SK-N-SH (cell line): Measurements from ENCODE around the gene NUPR2. TPM values are rescaled to one million over a fixed set of nuclear protein-coding genes. Genes with fewer than 3 reads are reported as not detected.
A peak's percentile ranks its signal among the peaks of the same experiment; 100 is the strongest.
"Not testable (repeated sequence)": the region's sequence is repeated elsewhere in the genome, so short reads cannot be mapped to it uniquely, and the experiment has no call there.

Source experiments
- CTCF ChIA-PET: fragments of 300-600, 350-600 bp; formaldehyde crosslinking; extraction: SDS; loops from one replicate; lab custom pipeline; 2021; lab: Yijun Ruan, JAX
- POLR2A ChIA-PET: fragments of 350-600 bp; sonication (Branson Sonifier 250); formaldehyde crosslinking; extraction: SDS; loops from one replicate; lab custom pipeline; 2020; ENCODE audit warnings: antibody characterized with exemption, inconsistent platforms; lab: Yijun Ruan, JAX
- DNase-seq: peaks from one replicate; pipeline ENCODE4 v3.0.0; 2012
- H2AFZ ChIP-seq: fragments of 200-600 bp; sonication (generic); 2 replicates; pipeline ENCODE4 v1.8.1; 2016; ENCODE audit warnings: antibody characterized with exemption, mild to moderate bottlenecking, low read depth
- H3F3A ChIP-seq: fragments of 200-600 bp; sonication (generic); replicated peaks from 2 replicates; pipeline ENCODE3; 2016; ENCODE audit warnings: antibody characterized with exemption, mild to moderate bottlenecking; ENCODE audit not compliant: insufficient read depth
- H3K27ac ChIP-seq, 2 experiments: fragments of 200-500 bp in 1 of 2; fragments of 200-600 bp in 1 of 2; sonication (Bioruptor generic) in 1 of 2; sonication (generic), shearing (Covaris generic) in 1 of 2; 2 replicates each; pipeline versions ENCODE4 v1.5.1 to v1.6.1; 2014 to 2016; ENCODE audit warnings: low read depth in 2 of 2, inconsistent platforms in 1 of 2, low read length in 1 of 2, mild to moderate bottlenecking in 1 of 2, mixed read lengths in 1 of 2
- H3K27me3 ChIP-seq: fragments of 200-600 bp; sonication (generic), shearing (Covaris generic); 2 replicates; pipeline ENCODE4 v1.6.1; 2016; ENCODE audit warnings: mixed run types; ENCODE audit not compliant: insufficient read depth
- H3K36me3 ChIP-seq, 2 experiments: fragments of 200-500 bp in 1 of 2; fragments of 200-600 bp in 1 of 2; sonication (Bioruptor generic) in 1 of 2; sonication (generic) in 1 of 2; replicated peaks in 1 of 2; 2 replicates each; pipeline versions ENCODE3 to v1.5.1; 2014 to 2016; ENCODE audit warnings: low read length in 1 of 2, mild to moderate bottlenecking in 1 of 2; ENCODE audit not compliant: insufficient read depth in 2 of 2, control insufficient read depth in 1 of 2
- H3K4me1 ChIP-seq, 2 experiments: fragments of 200-500 bp in 1 of 2; fragments of 200-600 bp in 1 of 2; sonication (Bioruptor generic) in 1 of 2; sonication (generic), shearing (Covaris generic) in 1 of 2; 2 replicates each; pipeline versions ENCODE4 v1.5.1 to v1.6.1; 2014 to 2016; ENCODE audit warnings: low read depth in 1 of 2, low read length in 1 of 2, mixed run types in 1 of 2; ENCODE audit not compliant: insufficient read depth in 2 of 2, control insufficient read depth in 1 of 2
- H3K4me2 ChIP-seq: fragments of 200-600 bp; sonication (generic), shearing (Covaris generic); 2 replicates; pipeline ENCODE4 v1.6.1; 2017; ENCODE audit warnings: mixed run types
- H3K4me3 ChIP-seq, 2 experiments: fragments of 200-500 bp in 1 of 2; fragments of 200-600 bp in 1 of 2; sonication (Bioruptor generic) in 1 of 2; sonication (generic), shearing (Covaris generic) in 1 of 2; 2 replicates each; pipeline versions ENCODE4 v1.5.1 to v1.8.1; 2014 to 2016; ENCODE audit warnings: low read depth in 2 of 2, inconsistent platforms in 1 of 2, low read length in 1 of 2, mild to moderate bottlenecking in 1 of 2, mixed read lengths in 1 of 2, moderate library complexity in 1 of 2
- H3K79me2 ChIP-seq: fragments of 200-600 bp; sonication (generic); 2 replicates; pipeline ENCODE4 v1.8.1; 2017; ENCODE audit warnings: mild to moderate bottlenecking; ENCODE audit not compliant: insufficient read depth
- H3K9ac ChIP-seq: fragments of 200-600 bp; sonication (generic); 2 replicates; pipeline ENCODE4 v1.6.1; 2017; ENCODE audit warnings: mixed run types
- H3K9me2 ChIP-seq: fragments of 200-600 bp; sonication (generic); 2 replicates; pipeline ENCODE4 v1.6.1; 2017; ENCODE audit warnings: mixed run types
- H3K9me3 ChIP-seq: fragments of 200-600 bp; sonication (generic); 2 replicates; pipeline ENCODE4 v1.6.1; 2017; ENCODE audit warnings: mixed run types, mild to moderate bottlenecking, moderate library complexity
- H4K20me1 ChIP-seq: fragments of 200-600 bp; sonication (generic); 2 replicates; pipeline ENCODE4 v1.6.1; 2017; ENCODE audit warnings: mild to moderate bottlenecking, mixed run types; ENCODE audit not compliant: insufficient read depth
- CHD2 ChIP-seq: fragments of 150-350 bp; IDR thresholded peaks from 2 replicates; pipeline ENCODE4 v1.6.1; 2018; ENCODE audit warnings: low read length; ENCODE audit not compliant: partially characterized antibody
- EP300 ChIP-seq, 2 experiments: IDR thresholded peaks; 2 replicates each; pipeline versions ENCODE4 v1.4.0 to v1.6.1; 2012; ENCODE audit warnings: borderline replicate concordance in 1 of 2, low read depth in 1 of 2, low read length in 1 of 2
- FOXM1 ChIP-seq: IDR thresholded peaks from 2 replicates; pipeline ENCODE4 v1.4.0; 2012; ENCODE audit warnings: low read depth, mild to moderate bottlenecking
- GATA2 ChIP-seq: sonication (generic); formaldehyde crosslinking; IDR thresholded peaks from 2 replicates; pipeline ENCODE4 v1.5.0; 2020; ENCODE audit warnings: mild to moderate bottlenecking, missing genetic modification reagents
- MEF2A ChIP-seq: IDR thresholded peaks from 2 replicates; pipeline ENCODE4 v1.4.0; 2012; ENCODE audit warnings: low read depth, borderline replicate concordance
- RXRA ChIP-seq: IDR thresholded peaks from 2 replicates; pipeline ENCODE4 v1.4.0; 2012; ENCODE audit warnings: low read depth, mild to moderate bottlenecking, borderline replicate concordance
- TCF12 ChIP-seq: IDR thresholded peaks from 2 replicates; pipeline ENCODE4 v1.4.0; 2012
- TEAD4 ChIP-seq: IDR thresholded peaks from 2 replicates; pipeline ENCODE4 v1.4.0; 2012; ENCODE audit warnings: mild to moderate bottlenecking, borderline replicate concordance; ENCODE audit not compliant: insufficient read depth
- YY1 ChIP-seq: IDR thresholded peaks from 2 replicates; pipeline ENCODE4 v1.4.0; 2012; ENCODE audit warnings: low read depth, mild to moderate bottlenecking
- ZBTB33 ChIP-seq: IDR thresholded peaks from 2 replicates; pipeline ENCODE4 v1.4.0; 2012; ENCODE audit warnings: low read depth, borderline replicate concordance
- WGBS: methylation state at CpG from one replicate; pipeline ENCODE4 v1.1.6; 2017; ENCODE audit warnings: low lambda C conversion rate; 5-methylcytosine and 5-hydroxymethylcytosine counted together
- polyA plus RNA-seq, 3 experiments: library from polyadenylated mRNA; depleted of rRNA; stranded (reverse); fragments of >200 nt; gene quantifications; 2 replicates each; pipeline ENCODE4 v1.2.3, GENCODE V29; 2012
- TF ChIP-seq, protein P1 (sequence below): fragments of 150-350 bp; IDR thresholded peaks from 2 replicates; pipeline ENCODE4 v1.6.1; 2016; ENCODE audit warnings: mild to moderate bottlenecking, low read depth, low read length
- TF ChIP-seq, protein P2 (sequence below): IDR thresholded peaks from 2 replicates; pipeline ENCODE4 v1.4.0; 2012; ENCODE audit warnings: low read depth

Gene NUPR2
- polyA plus RNA-seq, 1 of the 3 experiments (the other 2 are of a cell fraction) = not detected

GRCh38 chr7:56081626-56082340 lies 34.4 kb downstream of the NUPR2 start:
- TF ChIP-seq MEF2A (no peak), TCF12 (no peak), ZBTB33 (no peak)
- no peaks in the 10 kb centered on the region for H3K27me3 ChIP-seq
- no peaks in the 10 kb centered on the region for H3K9me3 ChIP-seq
- ChIA-PET CTCF (interaction anchor here (2.0 kb wide), 1 partner anchor 11 kb away, joined by 13 read pairs; the partner anchor contains the start of gene PHKG1), POLR2A (no interaction called here)
- H3K9me2 ChIP-seq = no peaks in the 10 kb centered on the region
- H2AFZ ChIP-seq = no peak overlapping the region
- H3F3A ChIP-seq = peaks cover 8% of the 10 kb centered on the region
- H3K4me1 ChIP-seq = peaks cover 5 to 30% of the 10 kb centered on the region in 2 experiments; a peak in 3 of 4 replicates
- H4K20me1 ChIP-seq = no peaks in the 10 kb centered on the region
- DNase-seq = no peak
- H3K27ac ChIP-seq = no peak overlapping the region
- no peak overlapping the region for H3K4me3 ChIP-seq
- WGBS = 95% methylated on average over 19 of the region's 29 CpGs
- H3K9ac ChIP-seq = no peak overlapping the region
- peaks cover 10 to 22% of the 10 kb centered on the region in 2 experiments for H3K36me3 ChIP-seq
- H3K79me2 ChIP-seq = no peaks in the 10 kb centered on the region
- no peak overlapping the region for H3K4me2 ChIP-seq

DNA sequence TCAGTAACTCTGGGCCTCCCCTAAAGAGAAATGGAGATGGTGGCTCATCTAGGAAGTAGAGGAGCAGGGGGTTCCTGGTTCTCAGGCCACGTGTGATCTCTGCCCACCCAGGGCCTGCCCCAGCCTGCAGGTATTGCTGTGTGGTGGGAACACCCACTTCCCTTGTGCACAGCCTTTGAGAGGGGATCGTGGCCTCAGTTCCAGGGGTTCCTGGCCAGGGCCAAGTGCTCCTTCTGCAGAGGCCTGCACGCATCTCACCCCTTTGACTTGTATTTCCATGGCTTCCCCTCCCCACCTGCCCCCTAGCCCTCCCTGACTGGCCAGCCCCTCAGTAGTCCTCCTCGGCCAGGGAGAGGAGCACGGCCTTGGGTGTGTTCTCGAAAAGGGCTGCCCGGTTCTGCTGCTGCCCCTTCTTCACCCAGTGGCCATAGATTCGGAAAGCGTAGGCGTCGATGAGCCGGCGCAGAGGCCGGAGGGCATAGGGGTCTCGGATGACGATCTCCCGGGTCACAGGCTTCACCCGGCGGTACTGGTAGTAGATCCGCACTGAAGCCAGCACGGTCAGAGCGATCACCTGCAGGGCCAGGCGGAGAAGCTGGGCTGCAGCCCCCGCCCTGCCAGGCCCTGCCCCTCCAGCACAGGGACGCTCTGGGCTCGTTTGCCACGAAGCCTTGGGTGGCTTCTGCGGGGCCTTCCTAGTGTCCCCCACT lies 35.3 kb downstream of the NUPR2 start:
- H3F3A ChIP-seq, POLR2A ChIA-PET, H3K9me2 ChIP-seq, H2AFZ ChIP-seq, DNase-seq, H3K79me2 ChIP-seq, H3K4me2 ChIP-seq, H3K4me3 ChIP-seq, H3K27me3 ChIP-seq, H3K9me3 ChIP-seq, H4K20me1 ChIP-seq, H3K9ac ChIP-seq: not testable (repeated sequence)
- Histone ChIP-seq H3K36me3 (peaks cover 10 to 22% of the 10 kb centered on the region in 2 experiments), H3K27ac (peak overlapping the region in 1 of 2 experiments; percentile 55; a peak in 1 of 4 replicates), H3K4me1 (peaks cover 11 to 34% of the 10 kb centered on the region in 2 experiments; a peak in 3 of 4 replicates)
- CTCF ChIA-PET = interaction anchor here (1.2 to 3.4 kb wide), 6 partner anchors 11 to 235 kb away, joined by 3 to 30 read pairs (median 7); partner anchors contain the start of genes CCT6A, CHCHD2, PHKG1 and PSPH
- WGBS = 99% methylated on average over 24 of the region's 28 CpGs

DNA sequence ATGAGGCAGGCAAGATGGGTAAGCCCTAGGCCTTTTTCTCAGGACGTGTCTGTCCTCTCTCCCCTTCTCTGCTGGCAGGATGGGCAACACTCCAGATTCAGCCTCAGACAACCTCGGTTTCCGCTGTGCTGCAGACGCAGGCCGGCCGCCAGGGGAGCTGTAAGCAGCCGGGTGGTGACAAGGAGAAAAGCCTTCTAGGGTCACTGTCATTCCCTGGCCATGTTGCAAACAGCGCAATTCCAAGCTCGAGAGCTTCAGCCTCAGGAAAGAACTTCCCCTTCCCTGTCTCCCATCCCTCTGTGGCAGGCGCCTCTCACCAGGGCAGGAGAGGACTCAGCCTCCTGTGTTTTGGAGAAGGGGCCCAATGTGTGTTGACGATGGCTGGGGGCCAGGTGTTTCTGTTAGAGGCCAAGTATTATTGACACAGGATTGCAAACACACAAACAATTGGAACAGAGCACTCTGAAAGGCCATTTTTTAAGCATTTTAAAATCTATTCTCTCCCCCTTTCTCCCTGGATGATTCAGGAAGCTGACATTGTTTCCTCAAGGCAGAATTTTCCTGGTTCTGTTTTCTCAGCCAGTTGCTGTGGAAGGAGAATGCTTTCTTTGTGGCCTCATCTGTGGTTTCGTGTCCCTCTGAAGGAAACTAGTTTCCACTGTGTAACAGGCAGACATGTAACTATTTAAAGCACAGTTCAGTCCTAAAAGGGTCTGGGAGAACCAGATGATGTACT lies 36.6 kb downstream of the NUPR2 start:
- Histone ChIP-seq H2AFZ (no peak overlapping the region; the same call in 1 of the 2 replicates), H3K27me3 (no peaks in the 10 kb centered on the region), H3K9me2 (no peaks in the 10 kb centered on the region), H4K20me1 (no peaks in the 10 kb centered on the region), H3K9me3 (no peaks in the 10 kb centered on the region), H3K9ac (no peak overlapping the region), H3K4me2 (no peak overlapping the region; the same call in 1 of the 2 replicates), H3K4me1 (peaks cover 11 to 34% of the 10 kb centered on the region in 2 experiments; a peak in 3 of 4 replicates), H3K4me3 (no peak overlapping the region), H3F3A (peaks cover 8% of the 10 kb centered on the region), H3K79me2 (no peaks in the 10 kb centered on the region), H3K36me3 (peaks cover 10 to 22% of the 10 kb centered on the region in 2 experiments), H3K27ac (peak overlapping the region; percentile 55 to 78)
- POLR2A ChIA-PET = interaction anchor here (0.9 to 1.1 kb wide), 4 partner anchors 13 to 45 kb away, joined by 3 to 5 read pairs (median 4); partner anchors contain the start of genes CCT6A, PHKG1, PSPH and SUMF2
- peak; percentile 92 for DNase-seq
- 33% methylated on average over 12 of the region's 12 CpGs for WGBS
- CTCF ChIA-PET = interaction anchor here (0.6 to 3.4 kb wide), 35 partner anchors 8 to 236 kb away, joined by 3 to 30 read pairs (median 4); partner anchors contain the start of genes CCT6A, CHCHD2, NIPSNAP2 and PHKG1
- TF ChIP-seq FOXM1 (no peak), CHD2 (peak; percentile 75), TCF12 (no peak), EP300 (IDR thresholded peaks at IDR 0.05; ENCODE audit: borderline replicate concordance in 1 of 2, low read depth in 1 of 2, low read length in 1 of 2) (peak in 1 of 2 experiments; percentile 60; a peak in 2 of 4 replicates), TEAD4 (no peak), YY1 (no peak), GATA2 (CRISPR knock-in tag) (no peak), RXRA (no peak)
- TF ChIP-seq, protein P1, sequence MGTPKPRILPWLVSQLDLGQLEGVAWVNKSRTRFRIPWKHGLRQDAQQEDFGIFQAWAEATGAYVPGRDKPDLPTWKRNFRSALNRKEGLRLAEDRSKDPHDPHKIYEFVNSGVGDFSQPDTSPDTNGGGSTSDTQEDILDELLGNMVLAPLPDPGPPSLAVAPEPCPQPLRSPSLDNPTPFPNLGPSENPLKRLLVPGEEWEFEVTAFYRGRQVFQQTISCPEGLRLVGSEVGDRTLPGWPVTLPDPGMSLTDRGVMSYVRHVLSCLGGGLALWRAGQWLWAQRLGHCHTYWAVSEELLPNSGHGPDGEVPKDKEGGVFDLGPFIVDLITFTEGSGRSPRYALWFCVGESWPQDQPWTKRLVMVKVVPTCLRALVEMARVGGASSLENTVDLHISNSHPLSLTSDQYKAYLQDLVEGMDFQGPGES = no peak
- TF ChIP-seq, protein P2, sequence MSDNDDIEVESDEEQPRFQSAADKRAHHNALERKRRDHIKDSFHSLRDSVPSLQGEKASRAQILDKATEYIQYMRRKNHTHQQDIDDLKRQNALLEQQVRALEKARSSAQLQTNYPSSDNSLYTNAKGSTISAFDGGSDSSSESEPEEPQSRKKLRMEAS = no peak
